Panc1 (cell line): ENCODE results near the gene FBXO9. TPM values are rescaled to one million over a fixed set of nuclear protein-coding genes. Genes with fewer than 3 reads are reported as not detected.
A peak's percentile ranks its signal among the peaks of the same experiment; 100 is the strongest.

Source experiments
- ATAC-seq: fragments of 200-7000 bp; cut with Tn5 transposase; 2 replicates; pipeline ENCODE4 v1.9.1; 2020; ENCODE audit warnings: mild to moderate bottlenecking, moderate library complexity
- BruUV-seq: library from RNA; stranded (reverse); fragments of 400-500 nt; replicated peaks from 2 replicates; lab custom pipeline; 2021; lab: Mats Ljungman, UMichigan
- CTCF ChIA-PET: fragments of 300-600 bp; sonication (Branson Sonifier 250); formaldehyde crosslinking; loops from one replicate; lab custom pipeline; 2022; ENCODE audit warnings: antibody characterized with exemption; lab: Charles Lee
- POLR2A ChIA-PET: fragments of 300-600 bp; sonication (Branson Sonifier 250); formaldehyde crosslinking; loops from one replicate; lab custom pipeline; 2022; ENCODE audit warnings: antibody characterized with exemption; lab: Charles Lee
- DNase-seq: peaks from one replicate; pipeline ENCODE4 v3.0.0-alpha.2; 2010; ENCODE audit warnings: low read depth, low spot score
- H3K27ac ChIP-seq: 2 replicates; pipeline ENCODE4 v1.5.1; 2011; ENCODE audit warnings: mild to moderate bottlenecking, low read length, inconsistent platforms
- H3K27me3 ChIP-seq: fragments of 200-500 bp; sonication (Bioruptor generic); 2 replicates; pipeline ENCODE4 v1.6.0; 2014; ENCODE audit warnings: low read length, inconsistent platforms; ENCODE audit not compliant: control insufficient read depth, insufficient read depth
- H3K36me3 ChIP-seq: fragments of 200-500 bp; sonication (Bioruptor generic); 2 replicates; pipeline ENCODE4 v1.5.1; 2014; ENCODE audit warnings: inconsistent platforms, mild to moderate bottlenecking, low read length, moderate library complexity; ENCODE audit not compliant: control insufficient read depth, insufficient read depth
- H3K4me1 ChIP-seq: 2 replicates; pipeline ENCODE4 v1.5.1; 2011; ENCODE audit warnings: inconsistent platforms, mild to moderate bottlenecking, low read length, moderate library complexity; ENCODE audit not compliant: control insufficient read depth, insufficient read depth
- H3K4me3 ChIP-seq, 2 experiments: 2 replicates each; pipeline ENCODE4 v1.5.1; 2011 to 2012; ENCODE audit warnings: low read depth in 2 of 2, low read length in 2 of 2, mild to moderate bottlenecking in 2 of 2, inconsistent platforms in 1 of 2, moderate library complexity in 1 of 2
- H3K9me3 ChIP-seq: fragments of 200-500 bp; sonication (Bioruptor generic); 2 replicates; pipeline ENCODE4 v1.5.1; 2014; ENCODE audit warnings: low read depth, mild to moderate bottlenecking, inconsistent platforms, low read length, moderate library complexity; ENCODE audit not compliant: control insufficient read depth, insufficient read depth
- POLR2AphosphoS5 ChIP-seq: IDR thresholded peaks from 2 replicates; pipeline ENCODE4 v1.6.1; 2012; ENCODE audit warnings: mild to moderate bottlenecking, low read depth, low read length, moderate library complexity
- SIN3A ChIP-seq: IDR thresholded peaks from 2 replicates; pipeline ENCODE4 v1.6.1; 2012; ENCODE audit warnings: low read depth, mild to moderate bottlenecking, low read length, moderate library complexity, borderline replicate concordance; ENCODE audit not compliant: insufficient read depth
- TCF7L2 ChIP-seq: IDR thresholded peaks from 2 replicates; pipeline ENCODE4 v1.6.1; 2011; ENCODE audit warnings: mild to moderate bottlenecking, low read depth, low read length, inconsistent platforms
- in situ Hi-C: cut with HindIII; loops from 2 replicates; pipeline ENCODE4 v1.10.0; 2016; ENCODE audit warnings: low sequenced_read_pairs, low pct_unique_long_range_greater_than_20kb
- intact Hi-C: fragments of 100-400 bp; cut with micrococcal nuclease; formaldehyde crosslinking; loops from one replicate; pipeline ENCODE4 v1.10.0; 2022; ENCODE audit not compliant: unreplicated experiment
- total RNA-seq: library from RNA; stranded (reverse); gene quantifications from one replicate; pipeline ENCODE4 v1.2.1, GENCODE V29; 2021; ENCODE audit not compliant: unreplicated experiment
- TF ChIP-seq, protein P1 (sequence below), 2 experiments: IDR thresholded peaks; 2 replicates each; pipeline ENCODE4 v1.6.1; 2011 to 2012; ENCODE audit warnings: low read depth in 2 of 2, control low read depth in 1 of 2, low read length in 1 of 2, mild to moderate bottlenecking in 1 of 2, moderate library complexity in 1 of 2; ENCODE audit not compliant: insufficient read depth in 1 of 2
- TF ChIP-seq, protein P2 (sequence below): fragments of 450-650 bp; IDR thresholded peaks from 2 replicates; pipeline ENCODE4 v1.5.1; 2017; ENCODE audit warnings: mild to moderate bottlenecking

FBXO9 gene
- total RNA-seq, 1 experiment from 2014 or later = 60.0 TPM

DNA sequence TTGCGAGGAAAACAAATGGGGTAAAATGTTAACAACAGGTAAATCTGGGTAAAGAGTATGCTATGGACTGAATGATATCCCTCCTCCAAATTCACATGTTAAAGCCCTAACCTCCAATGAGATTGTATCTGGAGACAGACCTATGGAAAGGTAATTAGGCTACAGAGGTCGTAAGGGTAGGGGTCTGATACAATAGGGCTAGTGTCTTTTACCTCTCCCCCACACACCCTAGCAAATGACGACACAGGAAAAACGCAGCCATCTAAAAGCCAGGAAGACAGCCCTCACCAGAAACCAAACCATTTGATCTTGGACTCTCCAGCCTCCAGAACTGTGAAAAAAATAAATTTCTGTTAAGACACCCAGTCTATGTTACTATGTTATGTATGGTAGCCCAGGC, 20.6 kb upstream of the FBXO9 start:
- CTCF ChIA-PET = no interaction called here
- in situ Hi-C loops = no loop called here
- Histone ChIP-seq H3K4me3 (peak overlapping the region in 1 of 2 experiments; percentile 3; a peak in 2 of 4 replicates), H3K4me1 (peaks cover 23% of the 10 kb centered on the region), H3K36me3 (no peaks in the 10 kb centered on the region), H3K27me3 (no peaks in the 10 kb centered on the region), H3K27ac (no peak overlapping the region), H3K9me3 (no peaks in the 10 kb centered on the region)
- intact Hi-C loops = loop anchor here (5.0 kb wide), 1 partner anchor 47 kb away; the partner anchor contains the start of gene GSTA4
- TF ChIP-seq SIN3A (no peak), TCF7L2 (no peak)
- TF ChIP-seq, protein P1, sequence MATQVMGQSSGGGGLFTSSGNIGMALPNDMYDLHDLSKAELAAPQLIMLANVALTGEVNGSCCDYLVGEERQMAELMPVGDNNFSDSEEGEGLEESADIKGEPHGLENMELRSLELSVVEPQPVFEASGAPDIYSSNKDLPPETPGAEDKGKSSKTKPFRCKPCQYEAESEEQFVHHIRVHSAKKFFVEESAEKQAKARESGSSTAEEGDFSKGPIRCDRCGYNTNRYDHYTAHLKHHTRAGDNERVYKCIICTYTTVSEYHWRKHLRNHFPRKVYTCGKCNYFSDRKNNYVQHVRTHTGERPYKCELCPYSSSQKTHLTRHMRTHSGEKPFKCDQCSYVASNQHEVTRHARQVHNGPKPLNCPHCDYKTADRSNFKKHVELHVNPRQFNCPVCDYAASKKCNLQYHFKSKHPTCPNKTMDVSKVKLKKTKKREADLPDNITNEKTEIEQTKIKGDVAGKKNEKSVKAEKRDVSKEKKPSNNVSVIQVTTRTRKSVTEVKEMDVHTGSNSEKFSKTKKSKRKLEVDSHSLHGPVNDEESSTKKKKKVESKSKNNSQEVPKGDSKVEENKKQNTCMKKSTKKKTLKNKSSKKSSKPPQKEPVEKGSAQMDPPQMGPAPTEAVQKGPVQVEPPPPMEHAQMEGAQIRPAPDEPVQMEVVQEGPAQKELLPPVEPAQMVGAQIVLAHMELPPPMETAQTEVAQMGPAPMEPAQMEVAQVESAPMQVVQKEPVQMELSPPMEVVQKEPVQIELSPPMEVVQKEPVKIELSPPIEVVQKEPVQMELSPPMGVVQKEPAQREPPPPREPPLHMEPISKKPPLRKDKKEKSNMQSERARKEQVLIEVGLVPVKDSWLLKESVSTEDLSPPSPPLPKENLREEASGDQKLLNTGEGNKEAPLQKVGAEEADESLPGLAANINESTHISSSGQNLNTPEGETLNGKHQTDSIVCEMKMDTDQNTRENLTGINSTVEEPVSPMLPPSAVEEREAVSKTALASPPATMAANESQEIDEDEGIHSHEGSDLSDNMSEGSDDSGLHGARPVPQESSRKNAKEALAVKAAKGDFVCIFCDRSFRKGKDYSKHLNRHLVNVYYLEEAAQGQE (IDR thresholded peaks at IDR 0.05; ENCODE audit: insufficient read depth in 1 of 2, low read depth in 2 of 2, low read length in 1 of 2) = no peak
- TF ChIP-seq, protein P2, sequence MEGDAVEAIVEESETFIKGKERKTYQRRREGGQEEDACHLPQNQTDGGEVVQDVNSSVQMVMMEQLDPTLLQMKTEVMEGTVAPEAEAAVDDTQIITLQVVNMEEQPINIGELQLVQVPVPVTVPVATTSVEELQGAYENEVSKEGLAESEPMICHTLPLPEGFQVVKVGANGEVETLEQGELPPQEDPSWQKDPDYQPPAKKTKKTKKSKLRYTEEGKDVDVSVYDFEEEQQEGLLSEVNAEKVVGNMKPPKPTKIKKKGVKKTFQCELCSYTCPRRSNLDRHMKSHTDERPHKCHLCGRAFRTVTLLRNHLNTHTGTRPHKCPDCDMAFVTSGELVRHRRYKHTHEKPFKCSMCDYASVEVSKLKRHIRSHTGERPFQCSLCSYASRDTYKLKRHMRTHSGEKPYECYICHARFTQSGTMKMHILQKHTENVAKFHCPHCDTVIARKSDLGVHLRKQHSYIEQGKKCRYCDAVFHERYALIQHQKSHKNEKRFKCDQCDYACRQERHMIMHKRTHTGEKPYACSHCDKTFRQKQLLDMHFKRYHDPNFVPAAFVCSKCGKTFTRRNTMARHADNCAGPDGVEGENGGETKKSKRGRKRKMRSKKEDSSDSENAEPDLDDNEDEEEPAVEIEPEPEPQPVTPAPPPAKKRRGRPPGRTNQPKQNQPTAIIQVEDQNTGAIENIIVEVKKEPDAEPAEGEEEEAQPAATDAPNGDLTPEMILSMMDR = no peak
- ATAC-seq = no peak
- POLR2A ChIA-PET = no interaction called here
- no peak for DNase-seq
- BruUV-seq = no TSS peak

DNA sequence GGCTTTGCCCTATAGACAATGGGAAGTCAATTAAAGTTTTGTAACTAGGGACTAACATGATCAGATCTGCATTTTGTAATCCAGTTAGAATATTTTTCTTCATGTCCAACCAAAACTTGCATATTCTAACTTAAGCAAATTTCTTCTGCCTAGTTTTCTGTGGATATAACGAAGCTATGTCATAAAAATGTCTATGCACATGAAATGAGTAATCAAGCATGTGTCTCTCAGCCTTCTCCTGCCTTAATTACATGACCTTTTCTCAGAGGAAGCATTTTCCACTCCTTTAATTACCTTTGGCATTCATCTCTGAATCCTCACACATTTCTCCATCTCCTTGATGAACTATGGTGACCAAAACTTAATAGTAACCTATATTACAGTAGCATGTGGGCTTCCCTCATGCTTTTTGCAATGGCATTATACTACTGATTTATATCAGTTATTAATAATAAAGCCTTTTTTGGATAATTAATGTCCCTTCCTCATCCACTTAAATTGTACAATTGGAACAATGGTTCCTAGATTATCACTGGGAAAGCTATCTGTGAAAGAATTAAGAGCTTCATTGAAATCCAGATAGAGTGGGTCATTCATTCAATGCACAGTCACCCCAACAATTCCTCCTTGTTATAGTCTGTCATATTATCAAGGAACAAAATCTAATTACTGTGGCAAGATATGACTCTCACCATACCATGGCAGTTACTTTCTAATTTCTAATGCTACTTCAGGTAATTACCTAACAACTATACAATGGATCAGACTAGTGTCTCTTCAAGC, 19.1 kb upstream of the FBXO9 start:
- Histone ChIP-seq H3K27ac (no peak overlapping the region), H3K27me3 (no peaks in the 10 kb centered on the region), H3K36me3 (no peaks in the 10 kb centered on the region), H3K4me3 (no peak overlapping the region), H3K9me3 (no peaks in the 10 kb centered on the region), H3K4me1 (peaks cover 23% of the 10 kb centered on the region)
- intact Hi-C loops = no loop called here
- BruUV-seq = no TSS peak
- in situ Hi-C loops = no loop called here
- ATAC-seq (no peak), DNase-seq (no peak)
- POLR2A ChIA-PET = interaction anchor here (0.5 kb wide), 1 partner anchor 363 kb away, joined by 9 read pairs; no protein-coding TSS in a partner anchor
- CTCF ChIA-PET = no interaction called here
- no peak for TF ChIP-seq POLR2AphosphoS5
- TF ChIP-seq, protein P2 = no peak
- no peak for TF ChIP-seq TCF7L2
- TF ChIP-seq, protein P1 (IDR thresholded peaks at IDR 0.05; ENCODE audit: insufficient read depth in 1 of 2, low read depth in 2 of 2, low read length in 1 of 2) = no peak
- no peak for TF ChIP-seq SIN3A
